ENCODE data around the gene CENPB. TPM values are rescaled to one million over a fixed set of nuclear protein-coding genes. Genes with fewer than 3 reads are reported as not detected.

CENPB gene
- polyA plus RNA-seq, 3 donors: 41.5 to 49.7 (median 48.4) TPM

GRCh38 chr20:3814928-3815495 lies 28.5 kb upstream of the CENPB start:
- DNase-seq: no peak

- DNase-seq: no peak
Measured at GRCh38 chr20:3813848-3814581, 27.5 kb upstream of the CENPB start.

- DNase-seq: no peak
Measured at GRCh38 chr20:3812975-3813847, 26.7 kb upstream of the CENPB start.

GRCh38 chr20:3812259-3812681 lies 25.7 kb upstream of the CENPB start:
- no peak for DNase-seq

- DNase-seq: peak; percentile 88
Measured at GRCh38 chr20:3811467-3812258, 25.1 kb upstream of the CENPB start.

- DNase-seq: no peak
Measured at GRCh38 chr20:3808544-3808943, 22.0 kb upstream of the CENPB start.

DNA sequence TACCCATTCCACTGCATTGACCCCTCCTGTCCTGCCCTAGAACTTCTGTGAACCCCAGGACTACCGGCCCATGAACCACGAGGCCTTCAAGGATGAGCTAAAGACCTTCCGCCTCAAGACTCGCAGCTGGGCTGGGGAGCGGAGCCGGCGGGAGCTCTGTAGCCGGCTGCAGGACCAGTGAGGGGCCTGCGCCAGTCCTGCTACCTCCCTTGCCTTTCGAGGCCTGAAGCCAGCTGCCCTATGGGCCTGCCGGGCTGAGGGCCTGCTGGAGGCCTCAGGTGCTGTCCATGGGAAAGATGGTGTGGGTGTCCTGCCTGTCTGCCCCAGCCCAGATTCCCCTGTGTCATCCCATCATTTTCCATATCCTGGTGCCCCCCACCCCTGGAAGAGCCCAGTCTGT lies 18.2 kb upstream of the CENPB start:
- DNase-seq: no peak

GRCh38 chr20:3804254-3804751 lies 17.8 kb upstream of the CENPB start:
- no peak for DNase-seq

DNA sequence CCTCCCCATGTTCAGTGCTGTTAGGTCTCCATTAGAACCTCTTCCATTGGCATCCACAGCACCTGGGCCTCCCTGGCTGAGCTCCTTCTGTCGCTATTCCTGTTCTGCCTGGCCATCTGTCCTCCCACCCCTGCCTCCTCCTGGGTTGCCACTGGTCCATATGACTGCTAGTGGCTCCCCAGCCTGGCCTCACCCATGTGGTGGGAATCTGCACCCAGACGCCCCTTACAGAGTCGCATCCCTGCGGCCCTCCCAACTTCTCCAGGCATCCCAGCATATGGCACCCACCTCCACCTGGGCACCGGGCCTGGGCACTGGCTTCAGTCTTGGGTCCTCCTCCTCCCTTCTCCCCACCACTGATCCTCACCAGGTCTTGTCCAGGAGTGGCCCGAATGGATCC lies 17.3 kb upstream of the CENPB start:
- DNase-seq: no peak

- no peak for DNase-seq
Measured at GRCh38 chr20:3803289-3803688, 16.7 kb upstream of the CENPB start.

- DNase-seq: no peak
Measured at GRCh38 chr20:3802524-3803239, 16.1 kb upstream of the CENPB start.

DNA sequence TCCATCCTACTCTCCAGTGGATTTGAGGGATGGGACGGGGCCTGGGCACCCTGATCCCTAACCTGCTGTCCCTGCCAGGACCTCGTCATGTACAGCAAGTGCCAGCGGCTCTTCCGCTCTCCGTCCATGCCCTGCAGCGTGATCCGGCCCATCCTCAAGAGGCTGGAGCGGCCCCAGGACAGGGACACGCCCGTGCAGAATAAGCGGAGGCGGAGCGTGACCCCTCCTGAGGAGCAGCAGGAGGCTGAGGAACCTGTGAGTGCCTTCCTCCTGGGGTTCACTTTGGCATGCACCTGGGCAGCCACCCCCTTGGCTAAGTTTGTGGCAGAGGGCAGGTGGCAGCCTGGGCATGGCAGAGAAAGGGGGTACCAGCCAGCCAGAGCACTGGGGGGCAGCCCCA lies 15.3 kb upstream of the CENPB start:
- no peak for DNase-seq

DNA sequence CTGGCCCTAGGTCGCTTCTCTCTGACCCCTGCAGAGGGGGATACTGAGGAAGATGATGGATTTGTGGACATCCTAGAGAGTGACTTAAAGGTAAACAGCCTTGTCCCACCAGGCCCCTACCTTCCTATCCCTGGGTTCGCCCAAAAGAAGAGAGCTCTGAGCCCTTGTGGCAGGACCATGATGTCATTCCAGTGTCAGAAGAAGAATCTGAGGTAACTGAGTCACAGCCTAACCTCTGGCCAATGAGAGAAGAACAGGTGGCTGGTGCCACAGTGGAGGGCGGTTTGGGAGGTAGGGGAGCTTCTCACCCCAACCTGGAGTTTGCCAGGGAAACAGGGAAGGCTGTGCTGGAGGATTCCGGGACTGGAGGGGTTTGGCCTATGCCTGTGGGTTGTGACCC lies 14.8 kb upstream of the CENPB start:
- no peak for DNase-seq

GRCh38 chr20:3800878-3801260 lies 14.3 kb upstream of the CENPB start:
- no peak for DNase-seq

DNA sequence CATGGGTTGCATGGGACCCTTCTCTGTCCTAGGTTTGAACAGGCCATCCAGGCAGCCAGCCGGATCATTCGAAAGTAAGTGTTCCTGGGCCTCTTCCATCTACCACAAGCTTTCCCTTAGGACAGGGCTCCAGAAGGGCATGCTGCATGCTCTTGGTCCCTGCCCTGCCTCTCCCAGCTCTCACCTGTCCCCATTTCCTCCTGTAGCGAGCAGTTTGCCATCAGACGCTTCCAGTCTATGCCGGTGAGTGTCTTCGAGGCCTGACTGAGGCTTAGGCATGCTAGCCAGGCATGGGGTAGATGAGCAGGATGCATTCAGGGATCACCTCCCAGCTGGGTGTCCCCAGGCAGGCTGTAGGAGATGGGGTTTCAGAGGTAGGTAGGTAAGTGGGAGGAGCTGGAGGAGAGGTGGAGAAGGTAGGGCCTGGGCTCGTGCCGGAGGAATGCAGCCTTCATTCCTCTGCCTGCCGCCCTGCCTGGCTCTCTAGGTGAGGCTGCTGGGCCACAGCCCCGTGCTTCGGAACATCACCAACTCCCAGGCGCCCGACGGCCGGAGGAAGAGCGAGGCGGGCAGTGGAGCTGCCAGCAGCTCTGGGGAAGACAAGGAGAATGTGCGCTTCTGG lies 13.8 kb upstream of the CENPB start:
- DNase-seq: no peak

DNA sequence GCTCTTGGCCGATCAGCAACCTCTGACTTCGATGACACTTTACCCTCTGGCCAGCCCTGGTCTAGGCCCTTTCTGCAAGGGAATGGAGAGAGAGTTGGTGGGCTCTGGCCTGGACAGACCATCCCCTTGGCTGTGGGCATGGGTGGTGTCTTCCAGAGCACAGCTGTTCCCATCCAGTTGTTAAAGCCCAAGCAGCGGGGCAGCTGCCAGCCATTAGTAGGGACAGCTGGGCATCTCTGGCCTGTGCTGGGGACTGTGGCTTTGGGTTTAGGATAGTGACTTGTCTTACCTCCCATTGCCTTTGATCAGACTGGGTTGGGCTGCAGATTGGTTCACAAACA lies 12.3 kb upstream of the CENPB start:
- no peak for DNase-seq

DNA sequence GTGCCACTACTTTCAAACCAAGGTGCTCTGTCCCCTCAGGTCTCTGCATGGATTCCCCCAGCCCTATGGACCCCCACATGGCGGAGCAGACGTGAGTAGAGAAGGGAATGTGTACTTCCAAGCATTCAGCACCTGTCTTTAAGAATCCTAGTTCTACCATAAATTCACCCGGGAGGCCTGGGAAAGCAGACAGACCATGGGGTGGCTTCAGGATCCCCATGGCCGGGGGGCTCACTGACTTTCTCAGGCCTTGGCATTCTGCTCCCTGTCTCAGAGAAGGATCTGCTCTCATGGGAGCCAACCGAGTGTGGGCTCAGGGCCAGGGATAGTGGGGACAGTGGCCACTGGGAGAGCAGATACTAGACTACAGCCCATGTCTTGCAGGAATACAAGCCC lies 11.8 kb upstream of the CENPB start:
- DNase-seq: no peak

DNA sequence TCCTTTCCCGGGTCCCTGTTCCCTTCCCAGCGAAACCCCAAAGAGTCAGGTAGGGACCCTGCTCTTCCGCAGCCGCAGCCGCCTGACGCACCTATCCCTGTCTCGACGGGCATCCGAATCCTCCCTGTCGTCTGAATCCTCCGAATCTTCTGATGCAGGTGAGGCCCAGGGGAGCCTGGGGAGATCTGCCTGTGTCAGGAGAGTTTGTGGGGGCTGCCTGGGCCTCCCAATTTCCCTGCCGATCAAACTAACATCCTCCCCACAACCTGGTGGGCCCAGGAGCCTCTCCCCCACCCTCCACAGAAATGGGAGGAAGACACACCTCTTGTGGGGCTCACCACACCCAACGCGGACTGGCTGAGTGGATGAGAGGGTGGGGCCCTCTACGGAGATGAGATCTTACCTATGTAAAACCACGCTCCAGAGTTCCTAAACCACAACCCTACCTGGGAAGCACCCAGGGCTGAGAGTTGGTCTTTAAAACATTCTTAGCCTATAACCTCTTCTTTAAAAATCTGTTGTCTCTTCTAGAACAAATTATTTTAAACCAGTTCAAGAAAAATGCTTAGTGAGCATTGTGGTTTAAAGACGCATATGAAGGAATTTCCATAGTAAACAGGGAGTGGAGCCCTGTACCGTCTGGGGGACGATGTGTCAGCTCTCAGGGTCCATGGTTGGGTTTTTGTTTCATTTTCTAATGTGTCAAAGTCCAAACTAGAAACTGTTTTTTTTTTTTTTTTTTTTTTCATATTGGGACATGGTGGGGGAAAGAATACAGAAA lies 11.2 kb upstream of the CENPB start:
- no peak for DNase-seq

DNA sequence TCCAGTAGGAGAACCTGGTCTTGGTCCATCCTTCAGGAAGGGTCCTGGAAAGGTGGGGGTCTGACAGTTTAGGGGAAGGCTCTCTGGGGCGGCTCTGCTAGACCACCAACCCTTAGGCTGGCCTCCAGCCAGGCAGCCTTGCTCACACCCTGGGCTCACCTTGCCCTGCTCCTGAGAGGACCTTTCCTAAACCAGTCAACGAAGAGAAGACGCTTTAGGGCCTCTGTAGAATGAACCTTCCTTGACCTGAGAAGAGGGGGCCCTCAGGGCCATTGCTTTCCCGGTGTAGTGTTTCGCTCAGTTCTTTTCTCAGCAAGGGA lies 10.6 kb upstream of the CENPB start:
- DNase-seq: no peak
